HCT116 (cell line): ENCODE data around the gene TFEB. TPM values are rescaled to one million over a fixed set of nuclear protein-coding genes. Genes with fewer than 3 reads are reported as not detected.

ENCODE experiments used
- ATAC-seq: fragments of 200-7000 bp; cut with Tn5 transposase; 2 replicates; pipeline ENCODE4 v1.9.1; 2020; ENCODE audit warnings: mild to moderate bottlenecking, moderate library complexity
- BruUV-seq: library from RNA; stranded (reverse); fragments of 400-500 nt; replicated peaks from 2 replicates; lab custom pipeline; 2021; lab: Mats Ljungman, UMichigan
- CTCF ChIA-PET: fragments of 300-600 bp; sonication (Branson Sonifier 250); formaldehyde crosslinking; loops from one replicate; lab custom pipeline; 2021; ENCODE audit warnings: antibody characterized with exemption; lab: Charles Lee
- POLR2A ChIA-PET: fragments of 300-600, 350-600 bp; sonication (Branson Sonifier 250); formaldehyde crosslinking; loops from one replicate; lab custom pipeline; 2021; ENCODE audit warnings: antibody characterized with exemption; lab: Charles Lee
- RAD21 ChIA-PET, 2 experiments: fragments of 300-600 bp; sonication (Branson Sonifier 250); formaldehyde crosslinking; loops; one replicate each; lab custom pipeline; 2023; ENCODE audit warnings: low total read pairs in 2 of 2; ENCODE audit not compliant: uncharacterized antibody in 2 of 2, unreplicated experiment in 2 of 2, low non-redundant PET in 1 of 2; lab: Charles Lee
- DNase-seq: peaks from one replicate; pipeline ENCODE4 v3.0.0-alpha.2; 2010; ENCODE audit warnings: low read depth, low spot score
- H2AFZ ChIP-seq: fragments of 200-600 bp; shearing (Covaris generic), sonication (generic); 2 replicates; pipeline ENCODE4 v1.6.1; 2017; ENCODE audit warnings: low read depth, mixed run types, mixed read lengths, antibody characterized with exemption, low read length; ENCODE audit not compliant: poor library complexity, severe bottlenecking
- H3K27ac ChIP-seq: 2 replicates; pipeline ENCODE4 v1.5.1; 2012; ENCODE audit warnings: low read depth, low read length
- H3K27me3 ChIP-seq: fragments of 200-600 bp; sonication (generic); 2 replicates; pipeline ENCODE4 v1.6.1; 2016; ENCODE audit warnings: mixed run types, low read length, mixed read lengths; ENCODE audit not compliant: insufficient read depth
- H3K36me3 ChIP-seq, 2 experiments: fragments of 200-500 bp in 1 of 2; fragments of 200-600 bp in 1 of 2; sonication (Bioruptor generic) in 1 of 2; sonication (generic) in 1 of 2; 2 replicates each; pipeline versions ENCODE4 v1.5.1 to v1.6.1; 2014 to 2016; ENCODE audit warnings: low read length in 2 of 2, inconsistent platforms in 1 of 2, mixed read lengths in 1 of 2, mixed run types in 1 of 2; ENCODE audit not compliant: insufficient read depth in 2 of 2, control insufficient read depth in 1 of 2
- H3K4me1 ChIP-seq, 2 experiments: fragments of 200-600 bp in 1 of 2; sonication (generic) in 1 of 2; 2 replicates each; pipeline versions ENCODE4 v1.5.1 to v1.6.1; 2012 to 2017; ENCODE audit warnings: low read length in 2 of 2, inconsistent platforms in 1 of 2, mild to moderate bottlenecking in 1 of 2, mixed read lengths in 1 of 2, mixed run types in 1 of 2, moderate library complexity in 1 of 2; ENCODE audit not compliant: insufficient read depth in 2 of 2, control insufficient read depth in 1 of 2
- H3K4me2 ChIP-seq: fragments of 200-600 bp; sonication (generic); 2 replicates; pipeline ENCODE4 v1.6.1; 2017; ENCODE audit warnings: mixed run types, low read length, mixed read lengths
- H3K4me3 ChIP-seq, 2 experiments: fragments of 200-600 bp in 1 of 2; sonication (generic) in 1 of 2; replicated peaks in 1 of 2; 2 replicates each; pipeline ENCODE4 v1.5.1; 2011 to 2016; ENCODE audit warnings: low read length in 2 of 2, control low read depth in 1 of 2, low read depth in 1 of 2, mild to moderate bottlenecking in 1 of 2, mixed read lengths in 1 of 2, mixed run types in 1 of 2
- H3K79me2 ChIP-seq: fragments of 200-600 bp; sonication (generic); 2 replicates; pipeline ENCODE4 v1.6.1; 2017; ENCODE audit warnings: mild to moderate bottlenecking, mixed run types, low read length, moderate library complexity, mixed read lengths; ENCODE audit not compliant: insufficient read depth
- H3K9ac ChIP-seq: fragments of 200-600 bp; sonication (generic); 2 replicates; pipeline ENCODE4 v1.6.1; 2016; ENCODE audit warnings: low read length, mixed read lengths
- H3K9me2 ChIP-seq: fragments of 200-600 bp; sonication (generic), shearing (Covaris generic); 2 replicates; pipeline ENCODE4 v1.6.1; 2017; ENCODE audit warnings: mixed run types, mild to moderate bottlenecking, moderate library complexity; ENCODE audit not compliant: insufficient read depth
- H3K9me3 ChIP-seq, 2 experiments: fragments of 200-500 bp in 1 of 2; fragments of 200-600 bp in 1 of 2; sonication (Bioruptor generic) in 1 of 2; sonication (generic) in 1 of 2; 2 replicates each; pipeline ENCODE4 v1.6.1; 2014 to 2017; ENCODE audit warnings: low read length in 2 of 2, mixed read lengths in 2 of 2, inconsistent platforms in 1 of 2, low read depth in 1 of 2, mild to moderate bottlenecking in 1 of 2, mixed run types in 1 of 2, moderate library complexity in 1 of 2; ENCODE audit not compliant: control insufficient read depth in 1 of 2, insufficient read depth in 1 of 2
- H4K20me1 ChIP-seq: fragments of 200-600 bp; sonication (generic), shearing (Covaris generic); 2 replicates; pipeline ENCODE4 v1.6.1; 2017; ENCODE audit warnings: mixed run types, mild to moderate bottlenecking, moderate library complexity; ENCODE audit not compliant: insufficient read depth
- CEBPB ChIP-seq: IDR thresholded peaks from 2 replicates; pipeline ENCODE4 v1.6.1; 2012; ENCODE audit warnings: low read depth
- ELF1 ChIP-seq: IDR thresholded peaks from 2 replicates; pipeline ENCODE4 v1.6.1; 2012; ENCODE audit warnings: low read depth, borderline replicate concordance
- JUND ChIP-seq: IDR thresholded peaks from 2 replicates; pipeline ENCODE4 v1.6.1; 2012
- POLR2A ChIP-seq: IDR thresholded peaks from 2 replicates; pipeline ENCODE4 v1.7.0; 2011; ENCODE audit warnings: borderline replicate concordance; ENCODE audit not compliant: insufficient read depth, insufficient read length; ENCODE audit errors: extremely low read depth
- RAD21 ChIP-seq: IDR thresholded peaks from 2 replicates; pipeline ENCODE4 v1.6.1; 2012; ENCODE audit warnings: low read depth, mild to moderate bottlenecking
- SIN3A ChIP-seq: IDR thresholded peaks from 2 replicates; pipeline ENCODE4 v1.6.1; 2012; ENCODE audit warnings: low read depth
- SP1 ChIP-seq: IDR thresholded peaks from 2 replicates; pipeline ENCODE4 v1.6.1; 2012; ENCODE audit warnings: low read depth
- SRF ChIP-seq: IDR thresholded peaks from 2 replicates; pipeline ENCODE4 v1.6.1; 2012; ENCODE audit warnings: low read depth
- TCF7L2 ChIP-seq: IDR thresholded peaks from 2 replicates; pipeline ENCODE4 v1.7.0; 2011; ENCODE audit warnings: borderline replicate concordance, inconsistent platforms; ENCODE audit not compliant: insufficient read depth, insufficient read length; ENCODE audit errors: extremely low read depth
- ZNF274 ChIP-seq: fragments of 200-500 bp; sonication (Bioruptor generic); IDR thresholded peaks from 2 replicates; pipeline ENCODE4 v1.6.1; 2014; ENCODE audit warnings: mild to moderate bottlenecking, low read depth, low read length, inconsistent platforms
- intact Hi-C: fragments of 100-400 bp; cut with micrococcal nuclease; formaldehyde crosslinking; loops from 2 replicates; pipeline ENCODE4 v1.10.0; 2022
- total RNA-seq: library from RNA; stranded (reverse); gene quantifications from one replicate; pipeline ENCODE4 v1.2.1, GENCODE V29; 2021; ENCODE audit not compliant: unreplicated experiment
- TF ChIP-seq, protein P1 (sequence below): IDR thresholded peaks from 2 replicates; pipeline ENCODE4 v1.6.1; 2012
- TF ChIP-seq, protein P2 (sequence below): IDR thresholded peaks from 2 replicates; pipeline ENCODE4 v1.6.1; 2012; ENCODE audit warnings: low read depth
- TF ChIP-seq, protein P3 (sequence below), 3 experiments: fragments of 200-600 bp in 1 of 3; sonication (generic) in 1 of 3; IDR thresholded peaks in 2 of 3; conservative IDR thresholded peaks in 1 of 3; 2 replicates each; pipeline ENCODE4 v1.5.1; 2012 to 2017; ENCODE audit warnings: low read depth in 2 of 3, low read length in 2 of 3, antibody characterized with exemption in 1 of 3, borderline replicate concordance in 1 of 3, control low read depth in 1 of 3, mild to moderate bottlenecking in 1 of 3, mixed read lengths in 1 of 3, mixed run types in 1 of 3, moderate library complexity in 1 of 3; ENCODE audit not compliant: insufficient read depth in 1 of 3

The TFEB gene
- total RNA-seq, 1 experiment from 2014 or later = 4.8 TPM

DNA sequence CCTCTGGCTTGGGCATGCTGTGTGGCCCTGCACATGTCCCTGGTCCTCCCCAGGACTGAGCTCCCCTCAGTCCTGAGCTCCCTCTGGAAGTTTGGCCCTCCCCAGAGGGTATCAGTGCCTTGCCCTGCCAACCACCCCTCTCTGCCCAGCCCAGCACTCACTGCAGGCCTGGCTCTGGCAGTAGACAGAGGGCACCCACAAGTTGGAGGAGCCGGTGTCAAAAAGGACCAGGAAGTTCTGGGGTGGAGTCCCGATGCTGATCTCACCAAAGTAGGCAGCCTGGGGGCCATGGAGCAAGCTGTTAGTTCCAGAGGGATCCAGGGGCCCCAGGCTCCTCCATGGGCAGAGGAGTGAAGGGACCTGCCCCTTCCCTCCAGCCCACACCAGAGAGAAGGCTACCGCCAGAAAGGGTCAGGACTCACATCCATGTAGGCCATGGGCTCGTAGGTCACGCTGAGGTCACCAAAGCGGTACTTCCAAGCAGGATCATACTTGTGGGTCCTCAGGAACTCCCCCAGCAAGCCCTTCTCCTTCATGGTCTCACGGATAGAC lies 8.9 kb upstream of the TFEB start:
- no peaks in the 10 kb centered on the region for H3K9me3 ChIP-seq
- no peaks in the 10 kb centered on the region for H3K9me2 ChIP-seq
- RAD21 ChIA-PET = no interaction called here
- CTCF ChIA-PET = no interaction called here
- no peak overlapping the region for H3K4me3 ChIP-seq
- no peaks in the 10 kb centered on the region for H3K79me2 ChIP-seq
- no peak overlapping the region for H3K4me2 ChIP-seq
- peaks cover 6 to 19% of the 10 kb centered on the region in 2 experiments; a peak in 3 of 4 replicates for H3K4me1 ChIP-seq
- H3K27me3 ChIP-seq = no peaks in the 10 kb centered on the region
- no peaks in the 10 kb centered on the region for H4K20me1 ChIP-seq
- ATAC-seq (no peak), DNase-seq (no peak)
- no peak for TF ChIP-seq ZNF274
- no peak for TF ChIP-seq CEBPB
- TF ChIP-seq, protein P1, sequence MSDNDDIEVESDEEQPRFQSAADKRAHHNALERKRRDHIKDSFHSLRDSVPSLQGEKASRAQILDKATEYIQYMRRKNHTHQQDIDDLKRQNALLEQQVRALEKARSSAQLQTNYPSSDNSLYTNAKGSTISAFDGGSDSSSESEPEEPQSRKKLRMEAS = no peak
- TF ChIP-seq, protein P2, sequence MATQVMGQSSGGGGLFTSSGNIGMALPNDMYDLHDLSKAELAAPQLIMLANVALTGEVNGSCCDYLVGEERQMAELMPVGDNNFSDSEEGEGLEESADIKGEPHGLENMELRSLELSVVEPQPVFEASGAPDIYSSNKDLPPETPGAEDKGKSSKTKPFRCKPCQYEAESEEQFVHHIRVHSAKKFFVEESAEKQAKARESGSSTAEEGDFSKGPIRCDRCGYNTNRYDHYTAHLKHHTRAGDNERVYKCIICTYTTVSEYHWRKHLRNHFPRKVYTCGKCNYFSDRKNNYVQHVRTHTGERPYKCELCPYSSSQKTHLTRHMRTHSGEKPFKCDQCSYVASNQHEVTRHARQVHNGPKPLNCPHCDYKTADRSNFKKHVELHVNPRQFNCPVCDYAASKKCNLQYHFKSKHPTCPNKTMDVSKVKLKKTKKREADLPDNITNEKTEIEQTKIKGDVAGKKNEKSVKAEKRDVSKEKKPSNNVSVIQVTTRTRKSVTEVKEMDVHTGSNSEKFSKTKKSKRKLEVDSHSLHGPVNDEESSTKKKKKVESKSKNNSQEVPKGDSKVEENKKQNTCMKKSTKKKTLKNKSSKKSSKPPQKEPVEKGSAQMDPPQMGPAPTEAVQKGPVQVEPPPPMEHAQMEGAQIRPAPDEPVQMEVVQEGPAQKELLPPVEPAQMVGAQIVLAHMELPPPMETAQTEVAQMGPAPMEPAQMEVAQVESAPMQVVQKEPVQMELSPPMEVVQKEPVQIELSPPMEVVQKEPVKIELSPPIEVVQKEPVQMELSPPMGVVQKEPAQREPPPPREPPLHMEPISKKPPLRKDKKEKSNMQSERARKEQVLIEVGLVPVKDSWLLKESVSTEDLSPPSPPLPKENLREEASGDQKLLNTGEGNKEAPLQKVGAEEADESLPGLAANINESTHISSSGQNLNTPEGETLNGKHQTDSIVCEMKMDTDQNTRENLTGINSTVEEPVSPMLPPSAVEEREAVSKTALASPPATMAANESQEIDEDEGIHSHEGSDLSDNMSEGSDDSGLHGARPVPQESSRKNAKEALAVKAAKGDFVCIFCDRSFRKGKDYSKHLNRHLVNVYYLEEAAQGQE = no peak
- TF ChIP-seq TCF7L2 = no peak
- TF ChIP-seq SP1 = no peak
- no peak for TF ChIP-seq ELF1
- TF ChIP-seq SIN3A = no peak
- TF ChIP-seq RAD21 = no peak
- no peak for TF ChIP-seq JUND
- no peak for TF ChIP-seq POLR2A
- no peak for TF ChIP-seq SRF
- TF ChIP-seq, protein P3, sequence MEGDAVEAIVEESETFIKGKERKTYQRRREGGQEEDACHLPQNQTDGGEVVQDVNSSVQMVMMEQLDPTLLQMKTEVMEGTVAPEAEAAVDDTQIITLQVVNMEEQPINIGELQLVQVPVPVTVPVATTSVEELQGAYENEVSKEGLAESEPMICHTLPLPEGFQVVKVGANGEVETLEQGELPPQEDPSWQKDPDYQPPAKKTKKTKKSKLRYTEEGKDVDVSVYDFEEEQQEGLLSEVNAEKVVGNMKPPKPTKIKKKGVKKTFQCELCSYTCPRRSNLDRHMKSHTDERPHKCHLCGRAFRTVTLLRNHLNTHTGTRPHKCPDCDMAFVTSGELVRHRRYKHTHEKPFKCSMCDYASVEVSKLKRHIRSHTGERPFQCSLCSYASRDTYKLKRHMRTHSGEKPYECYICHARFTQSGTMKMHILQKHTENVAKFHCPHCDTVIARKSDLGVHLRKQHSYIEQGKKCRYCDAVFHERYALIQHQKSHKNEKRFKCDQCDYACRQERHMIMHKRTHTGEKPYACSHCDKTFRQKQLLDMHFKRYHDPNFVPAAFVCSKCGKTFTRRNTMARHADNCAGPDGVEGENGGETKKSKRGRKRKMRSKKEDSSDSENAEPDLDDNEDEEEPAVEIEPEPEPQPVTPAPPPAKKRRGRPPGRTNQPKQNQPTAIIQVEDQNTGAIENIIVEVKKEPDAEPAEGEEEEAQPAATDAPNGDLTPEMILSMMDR (IDR thresholded peaks at IDR 0.05 in 2 of 3, conservative IDR thresholded peaks at IDR 0.05 in 1 of 3; ENCODE audit: borderline replicate concordance in 1 of 3, insufficient read depth in 1 of 3, low read depth in 2 of 3, low read length in 2 of 3) = no peak
- H3K36me3 ChIP-seq = no peaks in the 10 kb centered on the region
- no peak overlapping the region for H3K27ac ChIP-seq
- H3K9ac ChIP-seq = no peak overlapping the region
- intact Hi-C loops = no loop called here
- BruUV-seq = no TSS peak
- POLR2A ChIA-PET = no interaction called here
- H2AFZ ChIP-seq = no peak overlapping the region
